KBM-7 (cell line): ENCODE results near the gene ERO1A.
A peak's percentile ranks its signal among the peaks of the same experiment; 100 is the strongest.

Experiments used
- DNase-seq: peaks from one replicate; pipeline ENCODE4 v3.0.0-alpha.2; 2015
- in situ Hi-C: fragments of 300-500 bp; cut with MboI; formaldehyde crosslinking; loops from 2 replicates; pipeline ENCODE4 v1.14.3; 2020; ENCODE audit warnings: low sequenced_read_pairs, low pct_unique_long_range_greater_than_20kb, mixed read lengths

ERO1A gene

DNA sequence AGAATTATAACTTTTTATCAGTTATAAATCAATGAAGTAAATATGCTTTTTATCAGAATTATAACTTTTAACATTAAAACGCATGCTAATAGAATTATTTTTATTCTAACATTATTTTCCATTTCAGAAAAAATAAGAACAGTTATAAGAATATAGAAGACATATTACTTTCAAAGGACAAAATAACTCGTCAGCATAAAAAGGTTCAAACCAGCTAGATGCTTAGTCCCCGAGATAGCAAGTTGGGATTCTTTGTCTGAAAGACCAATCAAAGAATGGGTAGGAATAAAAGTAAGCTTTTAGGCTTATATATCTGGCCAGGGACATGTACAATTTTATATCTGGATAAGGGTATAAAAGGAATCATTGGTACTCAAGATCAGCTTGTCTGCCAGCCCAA, 76.8 kb downstream of the ERO1A start:
- DNase-seq = no peak
- in situ Hi-C loops = no loop called here

DNA sequence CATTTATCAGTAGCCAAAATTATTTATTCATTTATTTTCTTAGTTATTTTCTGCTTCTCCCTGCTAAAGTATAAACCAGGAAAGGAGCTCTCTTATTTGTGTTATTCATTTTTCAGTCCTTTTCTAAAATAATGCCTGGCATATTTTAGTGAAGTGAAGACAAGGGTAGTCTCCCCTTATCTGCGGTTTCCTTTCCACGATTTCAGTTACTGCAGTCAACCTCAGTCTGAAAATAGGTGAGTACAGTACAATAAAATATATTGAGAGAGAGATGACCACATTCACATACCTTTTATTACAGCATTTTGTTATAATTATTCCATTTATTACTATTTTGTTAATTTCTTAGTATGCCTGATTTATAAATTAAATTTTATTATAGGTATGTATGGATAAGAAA, 85.2 kb downstream of the ERO1A start:
- in situ Hi-C loops = no loop called here
- DNase-seq = no peak

DNA sequence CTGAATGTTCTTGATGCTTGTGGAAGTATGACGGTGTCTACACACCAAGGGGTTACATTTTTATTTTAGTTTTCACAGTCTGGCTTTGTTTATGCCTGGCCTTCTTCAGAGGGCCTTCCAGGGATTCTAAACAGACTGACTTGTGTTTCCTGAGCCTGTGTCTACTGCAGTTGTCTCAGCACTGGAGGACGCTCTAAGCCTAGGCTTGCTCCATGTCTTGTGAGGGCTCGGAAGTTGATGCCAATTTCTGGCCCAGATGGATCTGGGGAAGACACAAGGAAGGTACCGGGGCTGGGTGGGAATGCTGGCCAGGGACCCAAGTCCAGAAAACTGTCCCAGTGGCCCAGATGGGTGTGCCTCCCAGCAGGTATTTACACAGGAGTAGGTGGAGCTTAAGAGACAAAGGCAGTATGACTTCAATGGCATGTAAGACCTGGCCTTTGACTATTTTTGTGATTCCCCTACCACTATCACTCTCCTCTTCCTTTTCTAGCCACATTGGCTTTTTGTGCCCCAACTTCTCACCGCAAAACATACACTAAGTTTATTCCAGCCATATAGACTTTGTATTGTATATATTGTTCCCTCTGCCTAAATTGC, 85.8 kb downstream of the ERO1A start:
- in situ Hi-C loops = no loop called here
- DNase-seq = no peak

DNA sequence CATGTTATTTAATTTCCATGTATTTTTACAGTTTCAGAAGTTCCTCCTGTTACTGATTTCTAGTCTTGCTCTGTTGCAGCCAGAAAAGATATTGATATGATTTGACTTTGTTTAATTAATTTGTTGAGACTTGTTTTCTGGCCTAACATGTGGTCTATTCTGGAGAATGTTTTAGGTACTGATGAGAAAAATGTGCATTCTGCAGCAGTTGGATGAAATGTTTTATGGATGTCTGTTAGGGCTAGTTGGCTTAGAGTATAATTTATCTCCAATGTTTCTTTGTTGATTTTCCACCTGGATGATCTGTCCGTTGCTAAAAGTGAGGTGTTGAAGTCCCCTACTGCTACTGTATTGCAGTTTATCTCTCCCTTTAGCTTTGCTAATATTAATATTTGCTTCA, 88.3 kb downstream of the ERO1A start:
- DNase-seq = no peak
- in situ Hi-C loops = no loop called here

DNA sequence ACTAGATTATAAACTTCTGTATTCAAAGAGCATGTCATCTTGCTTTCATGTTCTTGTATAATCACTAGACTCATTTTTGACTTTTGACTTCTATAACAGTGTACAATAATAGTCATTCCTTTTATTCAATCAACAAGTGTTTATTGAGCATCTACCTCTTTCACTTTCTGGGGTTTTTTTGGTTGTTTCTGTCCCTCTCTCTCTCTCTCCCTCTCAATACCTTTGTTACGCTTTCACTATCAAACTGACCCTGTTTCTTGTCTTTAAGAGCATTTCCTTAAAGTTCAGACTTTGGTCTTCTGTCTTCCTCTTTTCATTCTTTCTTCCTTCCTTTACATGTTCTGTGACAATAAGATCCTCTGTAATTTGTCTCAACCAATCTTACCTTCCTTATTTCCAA, 93.2 kb downstream of the ERO1A start:
- in situ Hi-C loops = no loop called here
- DNase-seq = peak; percentile 31

DNA sequence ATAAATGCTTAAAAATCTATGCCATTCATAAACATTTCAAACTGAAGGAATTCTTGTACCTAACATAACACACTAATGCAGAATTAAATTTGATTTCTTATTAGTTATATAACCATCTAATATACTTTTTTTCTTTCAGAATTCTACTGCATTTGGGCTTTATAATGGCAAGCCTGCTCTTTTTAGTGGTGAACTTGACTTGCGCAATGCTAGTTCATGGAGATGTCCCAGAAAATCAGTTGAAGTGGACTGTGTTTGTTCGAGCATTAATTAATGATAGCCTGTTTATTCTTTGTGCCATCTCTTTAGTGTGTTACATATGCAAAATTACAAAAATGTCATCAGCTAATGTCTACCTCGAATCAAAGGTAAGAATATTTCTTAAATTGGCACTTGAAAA, 95.4 kb downstream of the ERO1A start:
- DNase-seq = no peak
- in situ Hi-C loops = no loop called here

DNA sequence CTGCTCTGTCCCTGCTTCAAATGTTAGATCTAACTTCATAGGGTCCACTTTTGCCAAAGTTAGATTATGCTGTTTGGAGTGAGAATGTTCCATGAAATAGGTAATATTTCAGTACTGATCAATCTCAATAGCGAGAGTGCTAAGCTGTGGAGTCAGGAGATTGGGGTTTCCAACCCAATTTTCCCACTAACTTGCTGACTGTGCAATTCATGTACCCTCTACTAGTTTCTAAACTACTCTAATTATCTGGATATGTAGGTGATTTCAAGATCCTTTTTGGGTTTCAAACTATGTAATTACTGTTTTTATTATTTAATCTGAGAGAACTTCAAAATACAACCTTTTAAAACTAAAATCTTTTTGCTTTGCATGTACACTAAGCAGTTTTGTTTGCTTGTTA, 96.8 kb downstream of the ERO1A start:
- in situ Hi-C loops = no loop called here
- DNase-seq = no peak

DNA sequence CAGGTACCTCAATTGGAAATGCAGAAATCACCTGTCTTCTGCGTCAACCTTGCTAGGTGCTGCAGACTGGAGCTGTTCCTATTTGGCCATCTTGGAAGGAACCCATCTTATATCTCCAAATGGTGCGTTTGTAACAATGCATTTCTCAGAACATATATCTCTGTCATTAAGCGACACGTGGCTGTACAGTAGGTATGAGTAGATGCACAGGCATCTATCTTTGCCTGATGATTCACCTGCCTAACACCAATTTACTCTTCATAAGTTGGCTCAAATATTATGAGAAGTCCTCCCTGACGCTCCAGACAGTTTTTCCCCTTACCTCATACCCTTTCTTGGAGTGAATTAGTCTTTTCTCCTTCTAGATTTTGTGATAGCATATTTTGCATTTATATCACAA, 98.5 kb downstream of the ERO1A start:
- no peak for DNase-seq
- in situ Hi-C loops = no loop called here

DNA sequence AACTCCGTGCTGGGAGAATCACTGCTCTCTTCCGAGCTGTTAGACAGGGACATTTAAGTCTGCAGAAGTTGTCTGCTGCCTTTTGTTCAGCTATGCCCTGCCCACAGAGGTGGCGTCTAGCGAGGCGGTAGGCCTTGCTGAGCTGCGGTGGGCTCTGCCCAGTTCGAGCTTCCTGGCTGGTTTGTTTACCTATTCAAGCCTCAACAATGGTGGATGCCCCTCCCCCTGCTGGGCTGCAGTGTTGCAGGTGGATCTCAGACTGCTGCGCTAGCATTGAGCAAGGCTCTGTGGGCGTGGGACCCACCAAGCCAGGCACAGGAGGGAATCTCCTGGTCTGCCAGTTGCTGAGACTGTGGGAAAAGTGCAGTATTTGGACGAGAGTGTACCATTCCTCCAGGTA, 99.0 kb downstream of the ERO1A start:
- no peak for DNase-seq
- in situ Hi-C loops = no loop called here

DNA sequence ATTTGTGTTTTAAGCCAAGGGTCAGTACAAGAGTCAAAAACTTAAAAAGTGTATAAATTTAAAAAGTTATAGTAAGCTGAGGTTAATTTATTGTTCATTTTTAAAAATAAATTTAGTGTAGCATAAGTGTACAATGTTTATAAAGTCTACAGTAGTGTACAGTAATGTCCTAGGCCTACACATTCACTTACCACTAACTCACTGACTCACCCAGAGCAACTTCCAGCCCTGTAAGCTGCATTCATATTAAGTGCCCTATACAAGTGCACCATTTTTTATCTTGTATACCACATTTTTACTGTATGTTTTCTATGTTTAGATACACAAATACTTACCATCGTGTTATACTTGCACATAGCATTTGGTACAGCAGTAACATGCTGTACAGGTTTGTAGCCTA, 105.0 kb downstream of the ERO1A start:
- DNase-seq = no peak
- in situ Hi-C loops = no loop called here
